Large intestine (tissue), 3 donors: ENCODE results near the gene FAM177A1. TPM values are rescaled to one million over a fixed set of nuclear protein-coding genes. Genes with fewer than 3 reads are reported as not detected.

Experiments
- DNase-seq, 2 donors: peaks; one replicate each; pipeline versions ENCODE4 v3.0.0 to v3.0.0-alpha.2; 2013
- H3K27ac ChIP-seq: one replicate; pipeline ENCODE4 v1.5.1; 2013; ENCODE audit warnings: low read length
- H3K27me3 ChIP-seq: 2 replicates; pipeline ENCODE4 v1.6.1; 2013; ENCODE audit warnings: low read length; ENCODE audit not compliant: control insufficient read depth, insufficient read depth
- H3K36me3 ChIP-seq: 2 replicates; pipeline ENCODE4 v1.6.1; 2013; ENCODE audit warnings: low read length; ENCODE audit not compliant: control insufficient read depth, insufficient read depth
- H3K4me1 ChIP-seq: one replicate; pipeline ENCODE4 v1.6.1; 2013; ENCODE audit warnings: low read length; ENCODE audit not compliant: control insufficient read depth, insufficient read depth
- H3K4me3 ChIP-seq: one replicate; pipeline ENCODE4 v1.5.1; 2013; ENCODE audit warnings: low read length
- H3K9me3 ChIP-seq: one replicate; pipeline ENCODE4 v1.6.1; 2013; ENCODE audit warnings: mild to moderate bottlenecking, low read depth, low read length, moderate library complexity; ENCODE audit not compliant: control insufficient read depth
- WGBS: methylation state at CpG from one replicate; pipeline ENCODE4 v1.1.5; 2013; ENCODE audit warnings: low lambda C conversion rate; ENCODE audit not compliant: insufficient coverage; 5-methylcytosine and 5-hydroxymethylcytosine counted together
- polyA plus RNA-seq: library from polyadenylated mRNA; unstranded; fragments of 120-200 nt; gene quantifications from one replicate; pipeline ENCODE4 v1.2.1, GENCODE V29; 2013

Gene FAM177A1
- polyA plus RNA-seq, 1 donor: 80.4 TPM

DNA sequence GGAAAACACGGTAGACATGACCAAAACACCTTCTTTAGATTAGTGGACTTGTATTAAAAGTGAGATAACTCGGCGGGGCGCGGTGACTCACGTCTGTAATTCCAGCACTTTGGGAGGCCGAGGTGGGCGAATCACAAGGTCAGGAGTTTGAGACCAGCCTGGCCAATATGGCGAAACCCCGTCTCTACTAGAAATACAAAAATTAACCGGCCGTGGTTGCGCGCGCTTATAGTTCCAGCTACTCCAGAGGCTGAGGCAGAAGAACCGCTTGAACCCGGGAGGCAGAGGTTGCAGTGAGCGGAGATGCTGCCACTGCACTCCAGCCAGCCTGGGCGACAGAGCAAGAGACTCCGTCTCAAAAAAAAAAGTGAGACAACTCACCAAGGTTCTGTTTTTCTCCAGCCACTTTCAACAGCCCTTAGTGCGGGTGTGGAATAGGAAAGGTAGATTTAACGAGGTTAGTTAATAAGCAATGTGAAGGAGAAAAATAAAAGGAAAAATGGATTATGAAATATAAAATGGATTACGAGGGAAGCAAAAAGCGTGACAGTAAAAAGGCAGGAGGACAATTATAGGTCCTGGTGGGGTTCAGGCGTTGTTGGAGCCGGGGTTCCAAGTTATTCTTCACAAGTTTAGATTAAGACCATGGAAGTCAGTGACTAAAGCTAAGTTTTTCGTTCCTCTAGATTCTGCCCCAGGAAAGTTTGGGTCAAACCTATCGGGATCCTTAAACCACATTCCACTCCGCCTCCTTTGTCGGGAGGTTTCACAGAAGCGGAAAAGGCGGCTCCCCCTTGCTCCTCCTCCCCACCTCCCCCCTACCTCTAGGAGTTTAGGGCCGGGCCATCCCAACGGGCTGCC lies 75.2 kb downstream of the FAM177A1 start:
- Histone ChIP-seq H3K36me3 (peaks cover 9% of the 10 kb centered on the region), H3K4me3 (peak overlapping the region; percentile 67), H3K27ac (peak overlapping the region; percentile 90), H3K27me3 (no peaks in the 10 kb centered on the region), H3K4me1 (peaks cover 15% of the 10 kb centered on the region), H3K9me3 (no peaks in the 10 kb centered on the region)
- 11% methylated on average over 5 of the region's 34 CpGs for WGBS
- peak in 1 of 2 donors; percentile 8 for DNase-seq

DNA sequence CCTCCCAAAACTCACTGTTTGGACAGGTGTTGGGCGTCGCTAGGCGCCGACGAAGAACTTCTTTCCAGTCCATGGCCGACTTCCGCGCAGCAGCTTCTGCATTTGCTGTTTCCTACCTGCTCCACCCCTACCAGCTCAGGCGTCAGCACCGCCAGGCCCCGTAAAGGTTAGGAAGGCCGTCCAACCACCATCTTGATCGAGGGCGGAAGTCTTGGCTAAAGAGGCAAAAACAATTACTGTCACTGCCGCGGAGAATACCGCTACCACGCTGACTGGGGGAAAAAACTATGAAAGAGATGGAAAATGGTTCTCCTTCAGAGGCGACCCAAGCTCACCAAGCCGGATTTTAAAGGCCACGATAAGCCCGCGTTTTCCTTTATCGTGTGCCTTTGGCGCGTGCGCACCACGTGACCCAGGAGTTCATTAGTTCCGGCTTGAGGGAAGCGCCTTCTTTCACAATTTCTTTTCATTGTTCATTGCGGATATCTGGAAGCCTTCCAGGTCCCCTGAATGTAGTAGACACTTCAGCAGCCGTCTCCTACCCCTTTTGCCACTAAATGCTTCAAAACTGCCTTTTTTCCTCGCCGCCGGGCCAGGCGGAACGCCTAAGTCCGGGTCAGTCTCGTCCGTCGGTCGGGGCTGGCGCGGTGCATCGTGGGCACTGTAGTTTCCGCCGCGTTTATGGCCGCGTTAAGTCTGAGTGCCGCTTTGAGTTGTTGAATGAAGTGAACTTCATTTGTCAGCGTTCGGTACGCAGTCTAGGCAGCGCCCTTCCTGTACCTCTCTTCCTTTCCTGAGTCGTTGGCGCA lies 76.0 kb downstream of the FAM177A1 start, which contains the start of the genes PPP2R3C and PRORP:
PPP2R3C (minus strand) TSS at position 104 of the 809 bp plus-strand sequence; CDS start at position 73, 31 bp downstream.
PRORP (plus strand) TSS at position 666 of the 809 bp plus-strand sequence. CDS start 694 bp downstream, outside the sequence.
- Histone ChIP-seq H3K4me1 (peaks cover 15% of the 10 kb centered on the region), H3K4me3 (peak within 1 kb of the TSS; percentile 67)
- WGBS: 13% methylated on average over 3 of the region's 57 CpGs

DNA sequence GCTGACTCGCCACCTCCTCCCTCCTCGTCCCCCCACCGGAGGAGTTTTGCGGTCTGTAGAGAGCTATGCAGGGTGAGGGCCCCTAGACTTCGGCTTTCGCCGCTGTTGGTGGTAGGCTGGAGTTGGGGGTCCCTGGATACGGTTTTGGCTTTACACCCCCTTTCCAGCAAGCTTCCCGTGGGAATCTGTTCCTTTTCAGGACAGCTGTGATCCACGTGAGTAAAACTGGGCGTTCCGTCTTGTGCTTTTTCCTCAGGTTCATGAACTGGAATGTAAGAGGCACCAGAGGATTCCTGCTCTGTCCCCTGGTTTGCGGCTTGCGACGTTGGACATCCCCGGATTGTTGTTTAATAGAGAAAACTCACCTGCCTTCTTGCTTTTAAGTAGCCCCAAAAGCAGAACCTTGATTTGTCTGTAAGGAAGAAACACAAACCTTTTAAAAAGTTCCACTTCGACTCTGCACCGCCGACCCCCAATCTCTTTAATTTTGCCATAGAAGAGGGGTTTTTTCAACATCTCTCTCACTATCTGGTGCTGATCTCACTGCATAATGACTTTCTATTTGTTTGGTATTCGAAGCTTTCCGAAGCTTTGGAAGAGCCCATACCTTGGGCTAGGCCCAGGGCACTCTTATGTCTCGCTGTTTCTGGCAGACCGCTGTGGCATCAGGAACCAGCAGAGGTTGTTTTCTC lies 76.8 kb downstream of the FAM177A1 start:
- Histone ChIP-seq H3K9me3 (no peaks in the 10 kb centered on the region), H3K27ac (peak overlapping the region; percentile 90), H3K36me3 (peaks cover 7% of the 10 kb centered on the region), H3K4me1 (peaks cover 15% of the 10 kb centered on the region), H3K27me3 (no peaks in the 10 kb centered on the region), H3K4me3 (peak overlapping the region; percentile 67)
- DNase-seq: peak in 1 of 2 donors; percentile 46
- 40% methylated on average over 1 of the region's 23 CpGs for WGBS

More for the DNA sequence above, 76.0 kb downstream of the FAM177A1 start, which contains the start of the genes PPP2R3C and PRORP:
- Histone ChIP-seq H3K27me3 (no peaks in the 10 kb centered on the region), H3K36me3 (peaks cover 7% of the 10 kb centered on the region), H3K27ac (peak within 1 kb of the TSS; percentile 90), H3K9me3 (no peaks in the 10 kb centered on the region)
- peak; percentile 95 to 99 for DNase-seq

DNA sequence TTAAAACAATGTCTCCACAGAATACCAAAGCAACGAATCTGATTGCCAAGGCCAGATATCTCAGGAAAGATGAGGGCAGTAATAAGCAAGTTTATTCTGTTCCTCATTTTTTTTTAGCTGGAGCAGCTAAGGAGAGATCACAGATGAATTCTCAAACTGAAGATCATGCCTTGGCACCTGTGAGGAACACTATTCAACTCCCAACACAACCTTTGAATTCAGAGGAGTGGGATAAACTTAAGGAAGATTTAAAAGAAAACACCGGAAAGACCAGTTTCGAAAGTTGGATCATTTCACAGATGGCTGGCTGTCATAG lies 77.3 kb downstream of the FAM177A1 start:
- Histone ChIP-seq H3K27ac (peak overlapping the region; percentile 90), H3K9me3 (no peaks in the 10 kb centered on the region), H3K4me1 (peaks cover 15% of the 10 kb centered on the region), H3K4me3 (peak overlapping the region; percentile 67), H3K27me3 (no peaks in the 10 kb centered on the region), H3K36me3 (peaks cover 7% of the 10 kb centered on the region)
- peak in 1 of 2 donors; percentile 43 for DNase-seq
- 0% methylated on average over 1 of the region's 3 CpGs for WGBS

DNA sequence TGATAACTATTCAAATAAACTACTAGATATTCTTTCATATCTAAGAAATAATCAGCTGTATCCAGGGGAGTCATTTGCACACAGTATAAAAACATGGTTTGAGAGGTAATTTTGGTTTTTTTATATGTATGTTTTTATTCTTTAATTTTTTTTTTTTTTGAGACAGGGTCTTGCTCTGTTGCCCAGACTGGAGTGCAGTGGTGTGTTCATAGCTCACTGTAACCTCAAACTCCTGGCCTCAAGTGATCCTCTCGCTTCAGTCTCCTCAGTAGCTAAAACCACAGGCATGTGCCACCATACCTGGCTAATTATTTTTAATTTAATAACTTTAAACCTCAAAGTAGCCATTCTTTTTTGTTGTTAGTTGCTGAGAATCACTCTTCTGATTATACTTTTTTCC lies 78.1 kb downstream of the FAM177A1 start:
- no peaks in the 10 kb centered on the region for H3K27me3 ChIP-seq
- H3K4me1 ChIP-seq: peaks cover 15% of the 10 kb centered on the region
- WGBS: no CpG with 5 or more reads among the region's 1 CpG
- H3K4me3 ChIP-seq: no peak overlapping the region
- H3K27ac ChIP-seq: no peak overlapping the region
- H3K9me3 ChIP-seq: no peaks in the 10 kb centered on the region
- peaks cover 7% of the 10 kb centered on the region for H3K36me3 ChIP-seq
- DNase-seq: no peak

Other genes with a start within 250 kb of the FAM177A1 start
- 26.7 TPM for gene BAZ1A, start 170.9 kb upstream of the FAM177A1 start, polyA plus RNA-seq
- 62.5 TPM for gene SRP54, start 63.3 kb upstream of the FAM177A1 start, polyA plus RNA-seq
- gene PPP2R3C, start 75.7 kb downstream of the FAM177A1 start, polyA plus RNA-seq: 51.7 TPM
- gene PRORP, start 76.3 kb downstream of the FAM177A1 start, polyA plus RNA-seq: 29.9 TPM
- 163 TPM for gene PSMA6, start 246.1 kb downstream of the FAM177A1 start, polyA plus RNA-seq